GM12891 (cell line): ENCODE measurements around the gene HOXD11.

Source experiments
- PAX5 ChIP-seq: IDR thresholded peaks from 2 replicates; pipeline ENCODE4 v1.6.1; 2011; ENCODE audit warnings: low read length, moderate library complexity, mild to moderate bottlenecking; ENCODE audit not compliant: insufficient read depth, severe bottlenecking
- POLR2A ChIP-seq: IDR thresholded peaks from 2 replicates; pipeline ENCODE4 v1.6.1; 2011; ENCODE audit warnings: low read depth, low read length, control low read depth
- POLR2AphosphoS5 ChIP-seq: IDR thresholded peaks from 2 replicates; pipeline ENCODE4 v1.6.1; 2011; ENCODE audit warnings: low read depth, low read length, control low read depth
- POU2F2 ChIP-seq: IDR thresholded peaks from 2 replicates; pipeline ENCODE4 v1.6.1; 2011; ENCODE audit warnings: low read depth, mild to moderate bottlenecking, control low read depth, low read length, moderate library complexity
- SPI1 ChIP-seq: IDR thresholded peaks from 2 replicates; pipeline ENCODE4 v1.6.1; 2011; ENCODE audit warnings: low read depth, low read length, control low read depth
- TAF1 ChIP-seq: IDR thresholded peaks from 2 replicates; pipeline ENCODE4 v1.6.1; 2011; ENCODE audit warnings: low read depth, low read length, control low read depth

DNA sequence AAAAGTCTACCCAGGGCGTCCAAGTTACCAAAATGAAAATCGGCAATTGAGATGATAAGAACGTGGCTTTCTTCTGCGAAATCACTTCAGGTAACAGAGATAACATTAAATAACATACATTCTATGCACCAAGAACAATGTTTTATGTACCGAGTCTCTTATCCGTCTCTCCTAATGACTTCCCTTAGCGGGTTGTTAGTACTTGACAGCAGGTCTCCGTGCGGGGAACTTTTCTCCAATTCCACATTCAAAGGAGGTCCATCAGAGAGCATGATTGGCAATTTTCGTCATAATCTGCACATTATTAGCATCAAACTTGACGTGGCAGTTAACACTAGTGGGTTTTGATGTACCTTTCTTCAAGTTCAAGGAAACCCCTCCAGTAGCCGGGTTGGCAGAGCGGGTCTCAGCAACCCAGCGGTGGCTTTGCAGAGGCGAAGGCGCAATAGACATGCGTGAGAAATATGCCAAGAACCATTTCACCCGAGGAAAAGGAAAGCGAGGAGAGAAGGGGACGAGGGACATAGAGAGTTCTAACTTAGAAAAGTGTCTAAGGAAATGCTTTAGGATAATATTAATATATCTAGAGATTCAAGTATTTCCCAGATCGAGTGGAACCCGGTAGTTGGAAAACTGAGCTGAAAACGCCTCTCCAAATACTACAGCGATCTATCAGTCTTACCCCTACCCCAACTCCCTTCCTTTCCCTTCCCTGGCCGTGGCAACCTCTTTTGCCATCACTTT lies 28.4 kb upstream of the HOXD11 start:
- TF ChIP-seq POLR2A (no peak), POLR2AphosphoS5 (no peak), SPI1 (no peak), PAX5 (no peak), TAF1 (no peak), POU2F2 (no peak)
